HepG2 (cell line): ENCODE measurements around the gene LIMA1. TPM values are rescaled to one million over a fixed set of nuclear protein-coding genes. Genes with fewer than 3 reads are reported as not detected.
"Not testable (repeated sequence)": the region's sequence is repeated elsewhere in the genome, so short reads cannot be mapped to it uniquely, and the experiment has no call there.

Experiments
- DPF2 ChIP-seq: sonication (generic); formaldehyde crosslinking; IDR thresholded peaks from 2 replicates; pipeline ENCODE4 v1.4.0; 2020; ENCODE audit warnings: mild to moderate bottlenecking, low read depth, missing genetic modification reagents, borderline replicate concordance
- ERF ChIP-seq: IDR thresholded peaks from 2 replicates; pipeline ENCODE4 v1.6.1; 2018; ENCODE audit warnings: missing biosample characterization, missing genetic modification reagents
- FOXA3 ChIP-seq: IDR thresholded peaks from 2 replicates; pipeline ENCODE4 v1.6.1; 2016; ENCODE audit warnings: missing genetic modification reagents, missing compliant biosample characterization
- FOXP1 ChIP-seq, 2 experiments: fragments of 450-650 bp in 1 of 2; IDR thresholded peaks; 2 replicates each; pipeline ENCODE4 v1.6.1; 2017 to 2018; ENCODE audit warnings: antibody characterized with exemption in 1 of 2
- ISL2 ChIP-seq: sonication (generic); formaldehyde crosslinking; IDR thresholded peaks from 2 replicates; pipeline ENCODE4 v1.5.0; 2020; ENCODE audit warnings: missing genetic modification reagents
- KAT7 ChIP-seq: IDR thresholded peaks from 2 replicates; pipeline ENCODE4 v1.6.1; 2018; ENCODE audit warnings: borderline replicate concordance, missing compliant biosample characterization
- NCOA2 ChIP-seq: sonication (generic); formaldehyde crosslinking; IDR thresholded peaks from 2 replicates; pipeline ENCODE4 v1.8.0; 2022; ENCODE audit warnings: inconsistent platforms
- RARA ChIP-seq: IDR thresholded peaks from 2 replicates; pipeline ENCODE4 v1.6.1; 2016; ENCODE audit warnings: missing genetic modification reagents, missing compliant biosample characterization
- SKI ChIP-seq: fragments of 450-650 bp; IDR thresholded peaks from one replicate; pipeline ENCODE4 v1.6.1; 2018; ENCODE audit warnings: mild to moderate bottlenecking; ENCODE audit not compliant: partially characterized antibody
- SOX5 ChIP-seq: IDR thresholded peaks from 2 replicates; pipeline ENCODE4 v1.6.1; 2016; ENCODE audit warnings: borderline replicate concordance
- SOX6 ChIP-seq, 2 experiments: fragments of 450-650 bp in 1 of 2; sonication (generic) in 1 of 2; formaldehyde crosslinking in 1 of 2; IDR thresholded peaks; 2 replicates each; pipeline versions ENCODE4 v1.4.0 to v1.6.1; 2017 to 2020; ENCODE audit warnings: antibody characterized with exemption in 1 of 2, mild to moderate bottlenecking in 1 of 2, missing genetic modification reagents in 1 of 2
- SP5 ChIP-seq: IDR thresholded peaks from 2 replicates; pipeline ENCODE4 v1.6.1; 2016; ENCODE audit warnings: low read depth, borderline replicate concordance
- ZNF878 ChIP-seq: sonication (generic); formaldehyde crosslinking; IDR thresholded peaks from 2 replicates; pipeline ENCODE4 v1.8.1; 2023; ENCODE audit warnings: mild to moderate bottlenecking, missing genetic modification reagents, moderate library complexity
- polyA plus RNA-seq, 8 experiments: library from polyadenylated mRNA; depleted of rRNA in 3 of 8; stranded (reverse) in 7 of 8; unstranded in 1 of 8; fragments of >200 nt; fragmentation: Illumina TruSeq in 4 of 8; extraction: Trizol in 4 of 8; gene quantifications; 2 replicates each; pipeline versions ENCODE4 v1.2.1 to v1.2.3, GENCODE V29; 2011 to 2016; ENCODE audit warnings: low read depth in 4 of 8, missing spikeins in 1 of 8, mixed read lengths in 1 of 8; ENCODE audit not compliant: insufficient read depth in 1 of 8
- total RNA-seq, 5 experiments: library from RNA; depleted of rRNA; stranded (reverse); fragments of >200 nt; fragmentation: Illumina TruSeq; extraction: Trizol; gene quantifications; 2 replicates each; pipeline ENCODE4 v1.2.3, GENCODE V29; 2016; ENCODE audit warnings: low read depth in 1 of 5
- TF ChIP-seq, protein P1 (sequence below), 2 experiments: fragments of 450-650 bp in 1 of 2; sonication (generic) in 1 of 2; formaldehyde crosslinking; IDR thresholded peaks; 2 replicates each; pipeline versions ENCODE4 v1.5.0 to v1.8.0; 2020 to 2022; ENCODE audit warnings: mild to moderate bottlenecking in 1 of 2, missing genetic modification reagents in 1 of 2
- TF ChIP-seq, protein P2 (sequence below): sonication (generic); formaldehyde crosslinking; IDR thresholded peaks from 2 replicates; pipeline ENCODE4 v1.4.0; 2020; ENCODE audit warnings: missing genetic modification reagents
- TF ChIP-seq, protein P3 (sequence below): IDR thresholded peaks from 2 replicates; pipeline ENCODE4 v1.4.0; 2020; ENCODE audit warnings: mild to moderate bottlenecking, missing genetic modification reagents
- TF ChIP-seq, protein P4 (sequence below): sonication (generic); formaldehyde crosslinking; IDR thresholded peaks from 2 replicates; pipeline ENCODE4 v1.4.0; 2020; ENCODE audit warnings: mild to moderate bottlenecking, missing genetic modification reagents, borderline replicate concordance

LIMA1 gene
- total and polyA plus RNA-seq, 2 of the 13 experiments (the other 11 are each of a cell fraction or from before 2014, with no cell fraction given) = 13.0 to 19.8 TPM

DNA sequence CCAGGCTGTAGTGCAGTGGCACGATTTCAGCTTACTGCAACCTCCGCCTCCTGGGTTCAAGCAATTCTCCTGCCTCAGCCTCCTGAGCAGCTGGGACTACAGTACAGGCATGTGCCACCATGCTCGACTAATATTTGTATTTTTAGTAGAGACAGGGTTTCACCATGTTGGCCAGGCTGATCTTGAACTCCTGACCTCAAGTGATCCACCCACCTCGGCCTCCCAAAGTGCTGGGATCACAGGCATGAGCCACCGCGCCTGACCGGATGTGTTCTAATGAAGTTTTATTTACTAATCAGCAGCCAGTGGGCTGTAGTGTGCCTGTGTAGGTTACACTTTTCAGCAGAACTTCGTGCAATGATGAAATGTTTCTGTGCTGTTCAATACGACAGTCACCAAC lies 35.7 kb downstream of the LIMA1 start (continued):
- TF ChIP-seq, protein P1, sequence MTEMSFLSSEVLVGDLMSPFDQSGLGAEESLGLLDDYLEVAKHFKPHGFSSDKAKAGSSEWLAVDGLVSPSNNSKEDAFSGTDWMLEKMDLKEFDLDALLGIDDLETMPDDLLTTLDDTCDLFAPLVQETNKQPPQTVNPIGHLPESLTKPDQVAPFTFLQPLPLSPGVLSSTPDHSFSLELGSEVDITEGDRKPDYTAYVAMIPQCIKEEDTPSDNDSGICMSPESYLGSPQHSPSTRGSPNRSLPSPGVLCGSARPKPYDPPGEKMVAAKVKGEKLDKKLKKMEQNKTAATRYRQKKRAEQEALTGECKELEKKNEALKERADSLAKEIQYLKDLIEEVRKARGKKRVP (CRISPR knock-in tag; IDR thresholded peaks at IDR 0.05) = peak in 1 of 2 experiments; percentile 27; a peak in 1 of 4 replicates
- TF ChIP-seq SOX6, FOXP1 (IDR thresholded peaks at IDR 0.05): not testable (repeated sequence)
- TF ChIP-seq SOX6 (CRISPR knock-in tag; IDR thresholded peaks at IDR 0.05) (0 out of 2 replicates have a peak, but pooled peaks have one; percentile 32), SP5 (CRISPR knock-in tag) (peak; percentile 74), RARA (peak; percentile 97), FOXA3 (CRISPR knock-in tag) (peak; percentile 70), SOX5 (CRISPR knock-in tag) (peak; percentile 58; the same call in 1 of the 2 replicates), FOXP1 (CRISPR knock-in tag; IDR thresholded peaks at IDR 0.05) (peak; percentile 70; the same call in 1 of the 2 replicates), ISL2 (0 out of 2 replicates have a peak, but pooled peaks have one; percentile 34), KAT7 (CRISPR knock-in tag) (0 out of 2 replicates have a peak, but pooled peaks have one; percentile 44), SKI (peak; percentile 77), ZNF878 (CRISPR knock-in tag) (0 out of 2 replicates have a peak, but pooled peaks have one; percentile 27), DPF2 (0 out of 2 replicates have a peak, but pooled peaks have one; percentile 33), ERF (0 out of 2 replicates have a peak, but pooled peaks have one; percentile 21), NCOA2 (CRISPR knock-in tag) (peak; percentile 52)
- TF ChIP-seq, protein P2, sequence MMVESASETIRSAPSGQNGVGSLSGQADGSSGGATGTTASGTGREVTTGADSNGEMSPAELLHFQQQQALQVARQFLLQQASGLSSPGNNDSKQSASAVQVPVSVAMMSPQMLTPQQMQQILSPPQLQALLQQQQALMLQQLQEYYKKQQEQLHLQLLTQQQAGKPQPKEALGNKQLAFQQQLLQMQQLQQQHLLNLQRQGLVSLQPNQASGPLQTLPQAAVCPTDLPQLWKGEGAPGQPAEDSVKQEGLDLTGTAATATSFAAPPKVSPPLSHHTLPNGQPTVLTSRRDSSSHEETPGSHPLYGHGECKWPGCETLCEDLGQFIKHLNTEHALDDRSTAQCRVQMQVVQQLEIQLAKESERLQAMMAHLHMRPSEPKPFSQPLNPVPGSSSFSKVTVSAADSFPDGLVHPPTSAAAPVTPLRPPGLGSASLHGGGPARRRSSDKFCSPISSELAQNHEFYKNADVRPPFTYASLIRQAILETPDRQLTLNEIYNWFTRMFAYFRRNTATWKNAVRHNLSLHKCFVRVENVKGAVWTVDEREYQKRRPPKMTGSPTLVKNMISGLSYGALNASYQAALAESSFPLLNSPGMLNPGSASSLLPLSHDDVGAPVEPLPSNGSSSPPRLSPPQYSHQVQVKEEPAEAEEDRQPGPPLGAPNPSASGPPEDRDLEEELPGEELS = peak; percentile 76
- TF ChIP-seq, protein P3, sequence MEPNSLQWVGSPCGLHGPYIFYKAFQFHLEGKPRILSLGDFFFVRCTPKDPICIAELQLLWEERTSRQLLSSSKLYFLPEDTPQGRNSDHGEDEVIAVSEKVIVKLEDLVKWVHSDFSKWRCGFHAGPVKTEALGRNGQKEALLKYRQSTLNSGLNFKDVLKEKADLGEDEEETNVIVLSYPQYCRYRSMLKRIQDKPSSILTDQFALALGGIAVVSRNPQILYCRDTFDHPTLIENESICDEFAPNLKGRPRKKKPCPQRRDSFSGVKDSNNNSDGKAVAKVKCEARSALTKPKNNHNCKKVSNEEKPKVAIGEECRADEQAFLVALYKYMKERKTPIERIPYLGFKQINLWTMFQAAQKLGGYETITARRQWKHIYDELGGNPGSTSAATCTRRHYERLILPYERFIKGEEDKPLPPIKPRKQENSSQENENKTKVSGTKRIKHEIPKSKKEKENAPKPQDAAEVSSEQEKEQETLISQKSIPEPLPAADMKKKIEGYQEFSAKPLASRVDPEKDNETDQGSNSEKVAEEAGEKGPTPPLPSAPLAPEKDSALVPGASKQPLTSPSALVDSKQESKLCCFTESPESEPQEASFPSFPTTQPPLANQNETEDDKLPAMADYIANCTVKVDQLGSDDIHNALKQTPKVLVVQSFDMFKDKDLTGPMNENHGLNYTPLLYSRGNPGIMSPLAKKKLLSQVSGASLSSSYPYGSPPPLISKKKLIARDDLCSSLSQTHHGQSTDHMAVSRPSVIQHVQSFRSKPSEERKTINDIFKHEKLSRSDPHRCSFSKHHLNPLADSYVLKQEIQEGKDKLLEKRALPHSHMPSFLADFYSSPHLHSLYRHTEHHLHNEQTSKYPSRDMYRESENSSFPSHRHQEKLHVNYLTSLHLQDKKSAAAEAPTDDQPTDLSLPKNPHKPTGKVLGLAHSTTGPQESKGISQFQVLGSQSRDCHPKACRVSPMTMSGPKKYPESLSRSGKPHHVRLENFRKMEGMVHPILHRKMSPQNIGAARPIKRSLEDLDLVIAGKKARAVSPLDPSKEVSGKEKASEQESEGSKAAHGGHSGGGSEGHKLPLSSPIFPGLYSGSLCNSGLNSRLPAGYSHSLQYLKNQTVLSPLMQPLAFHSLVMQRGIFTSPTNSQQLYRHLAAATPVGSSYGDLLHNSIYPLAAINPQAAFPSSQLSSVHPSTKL (CRISPR knock-in tag) = peak; percentile 71
- TF ChIP-seq, protein P4, sequence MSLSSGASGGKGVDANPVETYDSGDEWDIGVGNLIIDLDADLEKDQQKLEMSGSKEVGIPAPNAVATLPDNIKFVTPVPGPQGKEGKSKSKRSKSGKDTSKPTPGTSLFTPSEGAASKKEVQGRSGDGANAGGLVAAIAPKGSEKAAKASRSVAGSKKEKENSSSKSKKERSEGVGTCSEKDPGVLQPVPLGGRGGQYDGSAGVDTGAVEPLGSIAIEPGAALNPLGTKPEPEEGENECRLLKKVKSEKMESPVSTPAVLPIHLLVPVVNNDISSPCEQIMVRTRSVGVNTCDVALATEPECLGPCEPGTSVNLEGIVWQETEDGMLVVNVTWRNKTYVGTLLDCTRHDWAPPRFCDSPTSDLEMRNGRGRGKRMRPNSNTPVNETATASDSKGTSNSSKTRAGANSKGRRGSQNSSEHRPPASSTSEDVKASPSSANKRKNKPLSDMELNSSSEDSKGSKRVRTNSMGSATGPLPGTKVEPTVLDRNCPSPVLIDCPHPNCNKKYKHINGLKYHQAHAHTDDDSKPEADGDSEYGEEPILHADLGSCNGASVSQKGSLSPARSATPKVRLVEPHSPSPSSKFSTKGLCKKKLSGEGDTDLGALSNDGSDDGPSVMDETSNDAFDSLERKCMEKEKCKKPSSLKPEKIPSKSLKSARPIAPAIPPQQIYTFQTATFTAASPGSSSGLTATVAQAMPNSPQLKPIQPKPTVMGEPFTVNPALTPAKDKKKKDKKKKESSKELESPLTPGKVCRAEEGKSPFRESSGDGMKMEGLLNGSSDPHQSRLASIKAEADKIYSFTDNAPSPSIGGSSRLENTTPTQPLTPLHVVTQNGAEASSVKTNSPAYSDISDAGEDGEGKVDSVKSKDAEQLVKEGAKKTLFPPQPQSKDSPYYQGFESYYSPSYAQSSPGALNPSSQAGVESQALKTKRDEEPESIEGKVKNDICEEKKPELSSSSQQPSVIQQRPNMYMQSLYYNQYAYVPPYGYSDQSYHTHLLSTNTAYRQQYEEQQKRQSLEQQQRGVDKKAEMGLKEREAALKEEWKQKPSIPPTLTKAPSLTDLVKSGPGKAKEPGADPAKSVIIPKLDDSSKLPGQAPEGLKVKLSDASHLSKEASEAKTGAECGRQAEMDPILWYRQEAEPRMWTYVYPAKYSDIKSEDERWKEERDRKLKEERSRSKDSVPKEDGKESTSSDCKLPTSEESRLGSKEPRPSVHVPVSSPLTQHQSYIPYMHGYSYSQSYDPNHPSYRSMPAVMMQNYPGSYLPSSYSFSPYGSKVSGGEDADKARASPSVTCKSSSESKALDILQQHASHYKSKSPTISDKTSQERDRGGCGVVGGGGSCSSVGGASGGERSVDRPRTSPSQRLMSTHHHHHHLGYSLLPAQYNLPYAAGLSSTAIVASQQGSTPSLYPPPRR (CRISPR knock-in tag) = peak; percentile 30; the same call in 1 of the 2 replicates
